COLO829 (cell line): Measurements from ENCODE around the gene PLEKHH1.
"Not testable (repeated sequence)": the region's sequence is repeated elsewhere in the genome, so short reads cannot be mapped to it uniquely, and the experiment has no call there.

Experiments used
- DNase-seq: peaks from one replicate; pipeline ENCODE4 v3.0.0; 2012; ENCODE audit warnings: low spot score

The PLEKHH1 gene

DNA sequence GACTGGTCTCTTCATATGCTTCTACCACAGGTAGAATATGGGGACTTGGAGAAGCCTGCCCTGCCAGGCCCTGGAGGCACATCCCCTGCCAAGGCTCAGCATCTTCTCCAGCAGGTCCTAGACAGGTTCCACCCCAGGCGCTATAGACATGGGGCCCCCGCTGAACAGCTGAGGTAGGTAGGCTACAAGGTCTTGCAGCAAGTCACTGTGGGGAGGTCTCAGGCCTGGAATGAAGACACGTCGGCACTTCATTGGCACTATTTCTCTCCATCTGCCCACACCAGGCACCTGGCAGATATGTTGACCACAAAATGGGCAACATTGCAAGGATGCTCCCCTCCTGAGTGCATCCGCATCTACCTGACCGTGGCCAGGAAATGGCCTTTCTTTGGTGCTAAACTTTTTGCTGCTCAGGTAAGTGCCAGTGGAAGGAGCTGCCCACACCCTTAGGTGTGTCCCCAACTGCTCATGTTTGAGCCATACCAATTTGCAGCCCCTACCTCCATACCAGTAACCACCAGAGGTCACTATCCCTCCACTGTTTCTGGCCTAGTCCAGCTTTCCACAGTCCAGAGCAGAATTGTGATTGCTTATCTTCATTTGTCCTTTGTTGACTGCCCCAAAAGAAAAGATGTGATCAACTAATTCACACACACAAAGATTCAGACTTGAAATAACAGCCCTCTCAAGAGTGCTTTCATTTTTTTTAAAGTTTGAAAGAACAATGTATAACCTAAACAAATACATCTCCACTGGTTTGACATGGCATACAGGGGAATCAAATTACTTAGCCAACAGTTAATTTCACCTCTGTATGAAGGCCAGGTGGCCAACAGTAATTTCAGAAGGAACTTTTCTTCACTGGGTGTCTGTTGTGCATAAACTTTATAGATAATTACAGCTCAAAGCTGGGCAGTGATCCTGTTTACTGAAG is 50.9 kb downstream of the PLEKHH1 start:
- peak; percentile 51 for DNase-seq

DNA sequence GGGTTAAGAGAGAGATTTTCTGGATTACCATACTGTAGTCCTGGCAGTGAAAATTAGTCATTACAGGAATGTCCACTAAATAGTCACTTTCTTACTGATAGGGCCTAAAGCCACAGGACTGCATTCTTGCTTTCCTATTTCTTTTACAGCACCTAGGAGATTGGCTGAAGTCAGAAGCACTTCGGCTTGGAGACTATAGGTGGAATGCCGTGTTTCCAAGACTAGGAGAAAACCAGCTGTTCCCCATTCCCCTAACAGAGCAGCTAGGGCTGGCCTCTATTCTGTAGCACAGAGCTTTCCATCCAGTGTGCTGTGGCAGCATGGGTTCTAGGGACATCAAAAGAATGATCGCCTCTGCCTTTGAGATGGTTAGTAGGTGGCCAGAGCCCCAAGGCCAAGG is 51.9 kb downstream of the PLEKHH1 start:
- no peak for DNase-seq

GRCh38 chr14:67586369-67586768 is 53.3 kb downstream of the PLEKHH1 start:
- no peak for DNase-seq

DNA sequence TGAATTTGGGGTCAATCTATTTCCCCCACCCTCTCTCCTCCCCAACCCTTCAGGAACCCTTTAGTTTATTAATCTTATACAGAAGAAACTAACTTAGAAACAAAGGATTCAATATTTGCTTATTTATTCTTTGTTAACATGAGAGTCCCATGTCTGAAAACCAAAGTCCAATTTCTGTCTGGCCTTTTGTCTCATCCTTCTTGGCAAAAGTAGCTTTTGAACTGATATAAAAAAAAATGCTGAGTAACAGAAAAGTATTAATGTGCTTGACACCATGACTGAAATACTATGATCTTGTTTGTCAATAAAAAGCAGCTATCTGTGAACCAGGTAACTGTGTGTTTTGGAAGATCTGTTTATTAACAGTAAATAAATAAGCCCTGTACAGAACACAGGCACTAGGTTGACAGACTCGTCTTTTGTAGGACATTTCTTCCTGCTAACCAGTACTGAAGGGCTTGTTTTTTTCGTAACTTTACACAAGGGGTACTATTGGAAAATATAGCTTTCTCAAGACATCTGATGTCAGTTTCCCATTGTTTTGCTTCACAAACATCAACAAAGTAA is 56.2 kb downstream of the PLEKHH1 start:
- DNase-seq = no peak

- not testable (repeated sequence) for DNase-seq
These were observed 60.6 kb downstream of the PLEKHH1 start for GRCh38 chr14:67593650-67594049.

DNA sequence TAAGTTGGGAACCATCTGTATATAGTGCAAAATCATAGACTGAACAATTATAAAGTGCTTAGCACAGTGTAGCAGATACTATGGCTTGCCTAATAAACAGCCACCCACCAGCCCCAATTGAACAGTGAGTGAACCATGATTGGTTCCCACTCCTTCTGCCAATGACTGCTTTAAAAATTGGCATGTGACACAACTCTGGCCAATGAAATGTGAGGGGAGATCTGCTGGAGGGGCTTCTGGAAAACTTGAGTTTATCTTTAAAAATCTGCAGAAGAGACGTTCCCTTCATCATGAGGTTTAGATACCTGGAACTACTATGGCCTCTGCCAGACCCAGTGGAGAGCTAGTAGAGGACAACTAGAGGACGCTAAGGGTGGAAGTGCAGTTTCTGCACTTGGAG is 62.3 kb downstream of the PLEKHH1 start:
- DNase-seq = no peak

- DNase-seq = peak; percentile 89
These were observed 66.8 kb downstream of the PLEKHH1 start, which contains the start of gene PIGH for GRCh38 chr14:67599698-67600561. TSS of gene PIGH (minus strand) at chr14:67600268. CDS start at chr14:67600203, 65 bp downstream.

DNA sequence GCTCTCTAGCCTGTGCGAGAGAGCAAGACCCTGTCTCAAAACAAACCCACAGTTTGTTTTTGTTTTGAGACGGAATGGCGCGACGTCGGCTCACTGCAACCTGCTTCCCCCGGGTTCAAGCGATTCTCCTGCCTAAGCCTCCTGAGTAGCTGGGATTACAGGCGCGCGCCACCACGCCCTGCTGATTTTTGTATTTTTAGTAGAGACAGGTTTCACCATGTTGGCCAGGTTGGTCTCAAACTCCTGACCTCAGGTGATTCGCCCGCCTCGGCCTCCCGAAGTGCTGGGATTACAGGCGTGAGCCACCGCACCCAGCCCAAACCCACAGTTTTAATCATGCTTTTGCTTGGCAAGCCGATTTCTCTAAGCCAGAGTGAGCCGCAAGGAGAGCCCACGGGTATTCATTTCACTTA is 67.5 kb downstream of the PLEKHH1 start:
- DNase-seq = not testable (repeated sequence)

DNA sequence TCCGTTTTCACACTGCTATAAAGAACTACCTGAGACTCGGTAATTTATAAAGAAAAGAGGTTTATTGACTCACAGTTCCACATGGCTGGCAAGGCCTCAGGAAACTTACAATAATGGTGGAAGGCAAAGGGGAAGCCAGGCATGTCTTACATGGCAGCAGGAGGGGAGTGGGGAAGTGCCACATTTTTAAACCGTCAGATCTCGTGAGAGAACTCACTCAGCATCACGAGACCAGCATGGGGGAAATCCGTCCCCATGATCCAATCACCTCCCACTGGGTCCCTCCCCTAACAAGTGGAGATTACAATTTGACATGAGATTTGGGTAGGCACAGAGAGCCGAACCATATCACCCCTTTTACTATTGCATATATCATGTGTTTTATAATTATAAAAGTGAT is 69.0 kb downstream of the PLEKHH1 start:
- DNase-seq = no peak

GRCh38 chr14:67602995-67603545 is 70.0 kb downstream of the PLEKHH1 start:
- no peak for DNase-seq

- DNase-seq = no peak
These were observed 74.6 kb downstream of the PLEKHH1 start for GRCh38 chr14:67607646-67608045.

GRCh38 chr14:67609642-67610310 is 76.7 kb downstream of the PLEKHH1 start:
- no peak for DNase-seq

GRCh38 chr14:67610491-67610890 is 77.4 kb downstream of the PLEKHH1 start:
- no peak for DNase-seq

GRCh38 chr14:67618617-67619063 is 85.5 kb downstream of the PLEKHH1 start:
- DNase-seq = peak; percentile 70

DNA sequence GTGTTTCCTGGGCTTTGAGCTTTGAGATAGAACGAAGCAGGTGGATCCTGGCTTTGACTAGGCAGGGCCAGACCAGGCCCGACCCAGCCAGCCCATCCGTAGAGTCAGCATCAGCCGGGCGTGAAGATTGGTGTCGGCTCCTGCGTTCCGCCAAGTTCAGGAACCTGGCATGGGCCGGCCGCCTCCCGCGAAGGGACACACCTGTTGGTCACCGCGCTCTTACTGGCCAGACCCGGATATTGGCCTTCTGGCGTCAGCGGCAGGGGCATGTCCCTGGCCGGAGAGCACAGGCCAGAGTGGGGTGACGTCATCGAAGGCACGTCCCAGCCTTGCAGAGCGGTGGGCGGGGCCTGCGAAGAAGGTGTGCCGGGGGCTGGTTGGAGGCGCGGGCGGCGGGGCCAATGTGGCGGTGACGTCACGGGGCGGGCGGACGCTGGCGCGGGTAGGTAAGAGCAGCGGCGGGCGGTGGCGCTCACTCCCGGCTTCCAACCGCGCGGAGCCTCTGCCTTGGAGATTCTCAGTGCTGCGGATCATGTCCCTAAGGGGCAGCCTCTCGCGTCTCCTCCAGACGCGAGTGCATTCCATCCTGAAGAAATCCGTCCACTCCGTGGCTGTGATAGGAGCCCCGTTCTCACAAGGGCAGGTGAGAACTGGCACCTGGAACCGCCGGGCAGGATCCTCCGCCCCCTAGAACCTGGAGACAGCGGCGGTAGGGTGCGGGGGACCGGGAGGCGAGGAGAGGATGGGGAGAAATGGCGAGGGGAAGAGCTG is 86.5 kb downstream of the PLEKHH1 start, which contains the start of gene ARG2:
Gene ARG2, plus strand, starts transcription at position 475 of the 771 bp plus-strand sequence. Its CDS starts 58 bp downstream, at position 533.
- DNase-seq = peak; percentile 94

GRCh38 chr14:67620217-67620785 is 87.2 kb downstream of the PLEKHH1 start:
- DNase-seq = no peak

GRCh38 chr14:67622675-67623074 is 89.6 kb downstream of the PLEKHH1 start:
- DNase-seq = peak; percentile 71

DNA sequence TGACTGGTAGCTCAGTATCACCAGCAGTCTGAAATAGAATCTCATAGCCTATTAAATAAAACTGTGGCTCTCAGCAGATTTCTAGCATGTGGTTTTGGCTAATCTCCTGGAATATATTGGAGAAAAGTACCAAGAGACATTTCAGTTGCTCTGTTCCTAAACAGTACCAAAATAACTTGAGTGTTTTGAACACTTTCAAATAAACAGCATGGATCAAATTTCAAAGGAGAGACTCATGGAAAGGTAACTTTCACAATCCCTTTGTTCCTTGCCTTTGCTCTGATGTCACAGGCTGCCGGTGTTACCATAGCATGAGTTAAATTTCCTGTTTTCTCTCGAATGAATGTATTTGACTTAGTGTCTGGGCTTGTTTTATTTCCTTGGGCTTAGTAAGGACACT is 90.0 kb downstream of the PLEKHH1 start:
- no peak for DNase-seq

DNA sequence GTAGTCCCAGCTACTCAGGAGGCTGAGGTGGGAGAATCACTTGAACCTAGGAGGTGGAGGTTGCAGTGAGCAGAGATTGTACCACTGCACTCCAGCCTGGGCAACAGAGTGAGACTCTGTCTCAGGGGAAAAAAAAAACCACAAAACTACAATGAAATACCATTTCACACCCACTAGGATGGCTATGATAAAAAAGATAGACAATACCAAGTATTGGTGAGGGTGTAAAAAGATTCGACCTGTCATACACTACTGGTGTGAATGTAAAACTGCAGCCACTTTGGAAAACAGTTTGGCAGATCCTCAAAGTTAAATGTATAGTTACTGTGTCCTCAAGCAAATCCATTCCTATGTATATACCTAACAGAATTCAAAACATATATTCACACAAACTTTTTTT is 93.0 kb downstream of the PLEKHH1 start:
- DNase-seq = not testable (repeated sequence)

- no peak for DNase-seq
These were observed 94.4 kb downstream of the PLEKHH1 start for GRCh38 chr14:67627519-67627918.
